HG03175 (cell line): Measurements from ENCODE around the gene ARHGAP8.
"Not testable (repeated sequence)": the region's sequence is repeated elsewhere in the genome, so short reads cannot be mapped to it uniquely, and the experiment has no call there.

Experiments
- ATAC-seq: cut with Tn5 transposase; IDR thresholded peaks from one replicate; pipeline ENCODE4 v1.9.1; 2021; ENCODE audit warnings: mild to moderate bottlenecking, moderate library complexity; ENCODE audit not compliant: unreplicated experiment

The ARHGAP8 gene

GRCh38 chr22:44848791-44849420 lies 96.5 kb downstream of the ARHGAP8 start:
- no peak for ATAC-seq

- ATAC-seq: no peak
Observed at GRCh38 chr22:44850946-44851345, 98.6 kb downstream of the ARHGAP8 start.

- ATAC-seq: not testable (repeated sequence)
Observed at GRCh38 chr22:44854641-44855040, 102.3 kb downstream of the ARHGAP8 start.

GRCh38 chr22:44855855-44856254 lies 103.5 kb downstream of the ARHGAP8 start:
- ATAC-seq: no peak

- not testable (repeated sequence) for ATAC-seq
Observed at GRCh38 chr22:44858819-44859218, 106.4 kb downstream of the ARHGAP8 start.

GRCh38 chr22:44859641-44860040 lies 107.3 kb downstream of the ARHGAP8 start:
- no peak for ATAC-seq

GRCh38 chr22:44860311-44860710 lies 107.9 kb downstream of the ARHGAP8 start:
- no peak for ATAC-seq

- ATAC-seq: no peak
Observed at GRCh38 chr22:44861245-44861644, 108.9 kb downstream of the ARHGAP8 start.

GRCh38 chr22:44862281-44862680 lies 109.9 kb downstream of the ARHGAP8 start:
- ATAC-seq: no peak

- no peak for ATAC-seq
Observed at GRCh38 chr22:44862981-44863860, 110.8 kb downstream of the ARHGAP8 start.

GRCh38 chr22:44865193-44866057 lies 113.0 kb downstream of the ARHGAP8 start:
- ATAC-seq: no peak

- no peak for ATAC-seq
Observed at GRCh38 chr22:44869196-44869595, 116.8 kb downstream of the ARHGAP8 start.

- ATAC-seq: no peak
Observed at GRCh38 chr22:44870021-44870420, 117.6 kb downstream of the ARHGAP8 start.

- no peak for ATAC-seq
Observed at GRCh38 chr22:44871782-44872181, 119.4 kb downstream of the ARHGAP8 start.

GRCh38 chr22:44876921-44877320 lies 124.5 kb downstream of the ARHGAP8 start:
- no peak for ATAC-seq

- no peak for ATAC-seq
Observed at GRCh38 chr22:44878483-44879300, 126.3 kb downstream of the ARHGAP8 start.

- ATAC-seq: no peak
Observed at GRCh38 chr22:44879301-44879680, 126.9 kb downstream of the ARHGAP8 start.

- no peak for ATAC-seq
Observed at GRCh38 chr22:44880610-44881290, 128.4 kb downstream of the ARHGAP8 start.

GRCh38 chr22:44881624-44882023 lies 129.2 kb downstream of the ARHGAP8 start:
- ATAC-seq: no peak
